HG03139 (cell line): ENCODE data around the gene RANBP10.

Source experiments
- ATAC-seq: cut with Tn5 transposase; IDR thresholded peaks from one replicate; pipeline ENCODE4 v1.9.1; 2021; ENCODE audit not compliant: unreplicated experiment

RANBP10 gene

DNA sequence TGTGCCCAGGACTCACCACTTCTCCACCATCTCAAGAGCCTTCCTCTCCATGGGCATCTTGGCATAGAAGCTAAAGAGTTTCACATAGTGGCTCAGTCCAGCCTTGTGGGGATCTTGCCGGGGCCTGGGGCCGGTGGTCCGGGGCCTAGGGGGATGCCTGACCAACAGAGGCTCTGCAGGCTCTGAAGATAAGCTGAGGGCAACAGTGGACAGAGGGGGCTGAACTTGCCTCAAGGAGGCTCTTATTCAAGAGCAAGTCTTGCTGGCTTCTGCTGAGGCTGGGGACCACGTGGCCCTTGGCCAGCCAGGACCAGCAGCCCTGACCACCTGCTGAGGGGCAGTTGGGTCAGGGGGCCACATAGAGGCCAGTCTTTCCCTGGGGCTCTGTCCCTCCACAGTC is 22.3 kb upstream of the RANBP10 start:
- ATAC-seq: no peak

DNA sequence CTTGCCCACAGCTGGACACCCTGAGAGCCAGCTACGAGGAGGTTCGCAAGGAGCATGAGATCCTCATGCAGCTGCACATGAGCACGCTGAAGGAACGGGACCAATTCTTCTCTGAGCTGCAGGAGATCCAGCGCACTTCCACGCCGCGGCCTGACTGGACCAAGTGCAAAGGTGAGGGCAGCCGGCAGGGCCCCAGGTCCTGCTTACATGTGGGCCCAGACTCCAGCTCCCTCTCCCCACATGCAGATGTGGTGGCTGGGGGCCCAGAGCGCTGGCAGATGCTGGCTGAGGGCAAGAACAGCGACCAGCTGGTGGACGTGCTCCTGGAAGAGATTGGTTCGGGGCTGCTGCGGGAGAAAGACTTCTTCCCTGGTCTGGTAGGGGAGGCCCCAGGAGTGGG is 19.5 kb upstream of the RANBP10 start:
- no peak for ATAC-seq

DNA sequence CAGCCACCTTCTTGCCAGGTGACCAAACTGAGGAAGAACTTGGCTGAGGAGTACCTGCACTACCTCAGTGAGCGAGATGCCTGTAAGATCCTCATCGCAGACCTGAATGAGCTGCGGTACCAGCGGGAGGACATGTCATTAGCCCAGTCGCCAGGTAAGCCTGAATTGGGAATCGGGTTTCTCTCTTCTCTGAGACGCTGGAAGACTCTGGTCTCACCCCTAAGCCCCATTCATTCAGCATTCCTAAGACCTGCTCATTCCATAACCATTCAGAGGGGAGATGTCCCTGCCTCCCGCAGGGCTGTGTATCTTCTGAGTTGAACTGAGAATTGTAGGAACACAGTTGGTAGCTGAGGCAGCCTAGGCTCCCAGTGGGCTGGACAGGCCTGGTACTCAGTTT is 18.8 kb upstream of the RANBP10 start:
- ATAC-seq: no peak

DNA sequence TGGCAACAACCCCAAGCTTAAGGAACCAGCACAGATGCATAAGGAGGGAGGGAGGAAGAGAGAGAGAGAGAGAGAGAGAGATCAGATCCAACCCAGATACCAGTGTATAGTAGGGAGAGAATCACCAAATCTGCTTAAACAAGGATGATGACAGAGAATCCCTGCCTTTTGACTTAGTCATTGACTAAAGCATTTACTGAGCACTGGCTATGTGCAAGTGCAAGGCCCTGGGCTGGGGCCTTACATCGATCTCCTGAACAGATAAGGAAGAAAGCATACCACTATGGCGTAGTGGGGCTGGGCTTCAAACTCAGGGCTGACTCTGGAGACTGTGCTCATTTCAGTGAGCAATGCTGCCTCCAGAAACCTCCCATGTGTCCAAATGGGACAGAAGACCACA is 16.2 kb upstream of the RANBP10 start:
- ATAC-seq: no peak

DNA sequence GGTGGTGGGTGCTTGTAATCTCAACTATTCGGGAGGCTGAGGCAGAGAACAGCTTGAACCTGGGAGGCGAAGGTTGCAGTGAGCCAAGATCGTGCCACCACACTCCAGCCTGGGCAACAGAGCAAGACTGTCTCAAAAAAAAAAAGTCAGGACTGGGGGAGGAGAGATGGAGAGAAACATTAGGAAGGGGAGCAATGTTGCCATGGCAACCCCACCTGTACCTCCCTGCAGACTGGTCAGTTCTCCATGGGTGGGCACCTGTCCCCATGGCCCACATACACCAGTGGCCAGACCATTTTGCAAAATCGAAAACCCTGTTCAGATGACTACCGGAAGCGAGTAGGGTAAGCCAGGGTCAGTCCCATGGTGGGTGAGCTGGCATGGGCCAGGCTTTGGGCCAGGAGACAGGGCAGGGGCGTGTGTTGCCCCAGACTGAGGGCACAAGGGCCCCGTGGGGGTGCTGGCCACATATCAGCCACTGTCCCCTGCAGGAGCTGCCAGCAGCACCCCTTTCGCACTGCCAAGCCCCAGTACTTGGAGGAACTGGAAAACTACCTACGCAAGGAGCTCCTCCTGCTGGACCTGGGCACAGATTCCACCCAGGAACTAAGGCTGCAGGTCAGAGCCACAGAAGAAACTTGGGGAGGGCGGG is 14.4 kb upstream of the RANBP10 start:
- ATAC-seq: no peak

DNA sequence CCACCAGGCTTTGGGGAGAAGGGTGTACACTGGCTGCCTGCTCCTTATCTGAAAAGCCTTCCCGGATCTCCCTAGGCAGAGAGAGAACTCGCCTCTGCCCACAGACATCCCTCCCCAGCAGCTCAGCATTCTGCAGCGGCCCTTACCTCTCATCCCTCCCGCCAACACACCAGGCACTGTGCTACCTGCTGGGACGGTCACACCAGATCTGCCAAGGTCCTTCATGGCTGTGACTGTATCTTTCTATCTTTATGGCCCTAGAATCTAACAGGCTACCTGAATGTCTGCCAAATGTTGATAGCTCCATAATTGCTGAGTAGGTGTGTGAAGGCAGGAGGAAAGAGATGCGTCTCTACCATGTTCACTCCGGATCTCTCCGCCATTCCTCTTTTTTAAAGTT is 8.2 kb upstream of the RANBP10 start:
- no peak for ATAC-seq

DNA sequence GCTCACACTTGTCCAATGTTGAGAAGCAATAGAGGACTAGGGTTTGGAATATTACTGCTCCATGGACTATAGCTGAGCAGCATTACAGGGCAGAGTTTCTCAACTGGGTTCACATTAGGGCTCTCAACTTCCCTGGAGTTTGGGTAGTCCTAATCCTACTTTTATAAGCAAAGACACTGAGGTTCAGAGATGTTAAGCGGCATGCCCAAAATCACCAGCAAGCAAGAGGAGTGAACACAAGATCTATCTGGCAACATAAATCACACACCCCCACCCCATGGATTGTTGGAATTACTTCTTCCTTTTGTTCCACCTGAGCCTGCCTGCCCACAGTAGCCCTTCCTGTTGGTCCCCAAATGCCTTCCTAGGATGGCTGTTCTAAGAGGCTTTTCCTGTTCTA is 5.5 kb upstream of the RANBP10 start:
- ATAC-seq: no peak

DNA sequence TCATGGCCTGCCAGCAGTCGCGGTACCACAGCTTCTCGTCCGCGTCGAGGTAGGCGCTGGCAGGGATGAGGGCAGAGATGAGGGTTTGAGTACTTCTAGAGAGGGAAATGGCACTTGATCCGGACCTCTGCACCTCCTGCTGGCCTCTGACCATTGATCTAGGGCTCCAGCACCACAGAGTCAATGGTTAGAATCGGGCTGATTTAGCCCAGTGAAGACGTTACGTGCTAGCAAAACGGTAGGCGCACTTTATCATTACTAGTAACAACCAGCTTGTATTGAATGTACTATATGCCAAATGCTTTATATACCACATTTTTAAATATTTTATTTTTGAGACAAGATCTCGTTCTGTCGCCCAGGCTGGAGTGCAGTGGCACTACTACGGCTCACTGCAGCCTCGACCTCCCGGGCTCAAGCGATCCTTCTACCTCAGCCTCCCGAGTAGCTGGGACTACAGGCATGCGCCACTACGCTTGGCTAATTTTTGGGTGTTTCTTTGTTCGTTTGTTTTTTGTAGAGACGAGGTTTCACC is 855 bp upstream of the RANBP10 start:
- no peak for ATAC-seq

DNA sequence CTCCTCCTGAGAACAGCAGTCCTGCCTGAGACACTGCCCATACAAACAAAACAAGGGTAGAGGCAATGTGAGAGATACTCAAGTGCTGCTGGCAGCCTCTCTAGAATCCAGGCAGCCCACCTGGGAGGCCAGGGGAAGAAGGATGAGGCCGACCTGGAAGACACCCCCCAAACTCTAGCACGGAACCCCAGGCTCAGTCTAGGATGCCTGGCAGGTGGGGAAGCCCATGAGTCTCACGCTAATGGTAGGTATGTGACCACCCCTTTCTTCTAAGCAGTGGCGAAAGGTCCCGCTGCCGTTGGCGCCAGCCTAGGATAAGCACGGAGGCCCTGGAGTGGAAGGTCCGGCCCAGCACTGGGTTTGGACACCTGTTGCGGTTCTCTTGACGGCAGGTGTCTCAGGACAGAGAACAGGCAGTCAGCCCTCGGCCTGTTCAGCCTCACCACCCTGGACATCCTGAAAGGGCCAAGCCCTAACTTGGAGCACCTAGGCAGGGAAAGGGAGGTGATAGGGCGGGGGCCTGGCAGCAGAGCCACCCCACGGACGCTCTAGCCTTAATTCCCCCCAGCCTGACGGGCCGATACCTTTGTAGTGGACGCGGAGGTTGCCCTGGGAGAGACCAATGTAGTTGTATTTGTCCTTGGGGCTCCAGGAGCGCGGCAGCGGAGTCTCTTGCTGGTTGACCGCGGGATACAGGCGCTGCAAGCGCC is 487 bp downstream of the RANBP10 start:
- ATAC-seq: no peak

DNA sequence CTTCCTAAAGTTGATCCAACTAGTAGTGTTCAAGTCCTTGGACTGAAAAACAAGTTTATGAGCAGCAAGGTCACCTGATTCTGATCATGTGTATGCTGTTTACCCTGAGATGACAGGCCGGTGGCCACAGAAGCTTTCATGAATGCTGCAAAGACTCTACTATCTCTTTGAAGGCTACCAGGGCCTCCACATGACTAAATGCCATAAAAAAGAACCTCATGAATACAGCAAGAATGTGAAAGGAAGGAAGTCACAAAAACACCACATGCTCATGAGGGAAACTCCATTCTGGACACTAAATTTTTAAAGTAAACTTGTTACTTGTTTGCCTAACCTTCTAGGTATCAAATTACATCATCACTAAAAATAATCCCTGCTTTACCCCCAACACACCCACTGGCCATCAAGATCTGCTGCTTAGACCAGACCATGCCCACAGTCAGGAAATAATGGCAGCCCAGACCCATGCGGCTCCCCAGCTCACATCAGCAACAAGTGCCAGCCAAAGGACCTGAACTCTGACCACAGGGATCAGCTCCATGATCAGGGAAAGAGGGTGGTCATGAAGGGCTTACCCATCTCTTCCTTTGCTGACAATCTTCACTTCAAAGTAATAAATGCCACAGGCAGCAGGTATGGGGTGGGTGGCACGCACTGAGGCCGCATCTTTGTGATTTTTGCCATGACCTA is 1.4 kb downstream of the RANBP10 start:
- ATAC-seq: no peak

DNA sequence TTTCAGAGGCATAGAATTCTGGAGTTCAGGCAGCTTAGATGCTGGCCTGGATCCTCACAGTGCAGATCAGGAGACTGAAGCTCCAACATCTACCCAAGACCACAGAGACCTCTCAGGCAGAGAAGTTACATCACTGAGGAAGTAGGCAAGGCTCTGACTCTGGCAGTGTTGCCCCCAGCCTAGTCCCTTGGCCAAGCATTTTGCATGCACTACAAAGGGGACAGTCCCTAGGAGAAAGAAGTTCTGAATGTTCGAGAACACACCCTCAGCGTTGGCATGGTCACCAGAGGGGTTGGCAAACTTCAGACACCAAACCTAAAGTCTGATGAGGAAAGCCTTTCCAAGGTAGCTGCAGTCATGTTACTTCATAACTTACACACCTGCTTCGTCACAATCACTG is 2.5 kb downstream of the RANBP10 start:
- no peak for ATAC-seq

DNA sequence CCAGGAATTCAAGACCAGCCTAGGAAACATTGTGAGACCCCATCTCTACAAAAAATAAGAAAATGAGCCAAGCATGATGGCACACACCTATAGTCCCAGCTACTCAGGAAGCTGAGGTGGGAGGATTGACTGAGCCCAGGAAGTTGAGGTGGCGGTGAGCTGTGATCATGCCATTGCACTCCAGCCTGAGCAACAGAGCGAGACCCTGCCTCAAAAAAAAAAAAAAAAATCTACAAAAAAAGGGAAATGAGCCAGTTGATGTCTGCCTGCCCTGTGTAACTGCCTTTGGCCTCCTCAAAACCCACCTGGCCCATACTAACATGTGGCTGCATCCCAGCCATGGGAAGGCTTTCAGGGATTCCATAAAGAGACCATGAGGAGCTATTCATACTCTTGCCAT is 4.5 kb downstream of the RANBP10 start:
- no peak for ATAC-seq

DNA sequence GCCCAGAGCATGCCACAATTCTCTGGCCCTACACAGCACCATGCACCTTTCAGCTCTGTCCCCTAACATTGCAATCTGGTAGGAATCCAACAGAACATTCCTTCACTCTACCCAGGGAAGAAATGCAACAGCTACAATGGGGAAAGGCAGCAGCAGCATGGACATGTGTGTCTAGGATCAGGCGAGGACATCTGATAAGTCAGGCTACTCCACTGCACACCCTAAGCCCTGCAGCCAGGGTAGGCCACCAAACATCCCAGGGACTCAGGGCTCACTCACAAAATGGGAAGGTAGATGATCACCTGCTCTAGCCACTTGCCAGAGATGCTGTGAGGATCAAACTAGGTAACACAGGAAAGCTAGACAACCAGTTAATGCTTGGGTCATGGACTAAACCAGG is 5.1 kb downstream of the RANBP10 start:
- no peak for ATAC-seq

DNA sequence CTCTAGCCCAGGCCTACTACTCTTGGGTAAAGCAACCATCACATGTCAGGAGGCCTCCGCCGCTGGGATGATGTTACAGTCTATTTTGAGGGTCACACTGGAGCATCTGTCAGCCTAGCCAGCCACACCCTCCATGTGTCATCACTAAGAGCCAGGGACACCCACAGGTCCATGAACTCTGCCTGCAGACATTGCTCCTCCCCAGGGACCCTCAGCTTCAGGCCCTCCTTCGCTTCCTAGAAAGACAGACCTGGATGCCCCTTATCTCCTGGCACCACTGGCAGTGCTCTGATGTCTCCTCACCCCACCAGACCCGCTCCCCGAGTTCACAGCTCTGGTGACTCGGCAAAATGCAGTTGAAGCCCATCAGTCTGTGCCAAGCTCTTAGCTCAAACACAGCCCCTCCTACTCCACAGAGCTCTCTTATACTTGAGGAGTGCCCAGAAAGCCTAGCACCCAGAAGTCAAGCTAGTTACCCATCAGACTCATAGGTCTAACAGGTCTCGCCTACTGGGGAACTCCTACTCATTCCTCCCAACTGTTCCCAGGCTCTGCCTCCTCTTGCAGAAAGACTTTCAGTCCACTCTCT is 5.9 kb downstream of the RANBP10 start:
- no peak for ATAC-seq

DNA sequence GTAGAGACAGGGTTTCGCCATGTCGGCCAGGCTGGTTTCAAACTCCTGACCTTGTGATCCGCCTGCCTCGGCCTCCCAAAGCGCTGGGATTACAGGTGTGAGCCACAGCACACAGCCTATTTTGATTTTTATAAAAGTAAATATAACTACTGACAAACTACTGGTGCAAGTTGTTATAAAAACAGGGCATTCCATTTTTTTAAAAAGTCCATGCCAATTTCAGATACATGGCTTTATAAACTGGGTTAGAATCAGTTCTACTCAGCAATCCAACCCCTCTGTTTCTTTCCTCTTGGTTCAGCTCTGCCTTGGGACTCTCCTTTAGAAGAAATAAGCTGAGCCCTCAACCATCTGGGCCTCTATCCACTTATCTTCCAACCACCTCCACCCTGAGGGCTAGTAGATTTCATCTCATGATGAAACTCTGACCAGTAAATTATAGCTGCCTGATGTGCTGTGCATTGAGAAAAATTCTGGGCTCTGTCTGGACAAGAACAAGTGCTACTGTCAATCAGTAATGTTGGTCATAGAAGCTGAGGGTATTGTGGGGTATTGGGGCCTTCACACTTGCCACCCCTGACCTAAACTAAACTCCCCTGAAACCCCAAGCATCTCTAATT is 10.2 kb downstream of the RANBP10 start:
- no peak for ATAC-seq

DNA sequence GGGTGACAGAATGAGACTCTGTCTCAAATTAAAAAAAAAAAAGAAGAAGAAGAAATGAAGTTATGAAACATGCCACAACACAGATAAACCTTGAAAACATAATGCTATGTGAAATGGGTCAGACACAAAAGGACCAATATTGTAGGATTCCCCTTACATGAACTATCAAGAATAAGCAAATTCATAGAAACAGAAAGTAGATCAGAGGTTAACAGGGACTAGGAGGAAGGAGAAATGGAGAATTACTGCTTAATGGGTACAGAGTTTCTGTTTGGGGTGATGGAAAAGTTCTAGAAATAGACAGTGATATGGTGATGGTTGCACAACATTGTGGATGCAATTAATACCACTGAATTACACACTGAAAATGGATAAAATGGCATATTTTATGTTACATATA is 16.3 kb downstream of the RANBP10 start:
- ATAC-seq: no peak

DNA sequence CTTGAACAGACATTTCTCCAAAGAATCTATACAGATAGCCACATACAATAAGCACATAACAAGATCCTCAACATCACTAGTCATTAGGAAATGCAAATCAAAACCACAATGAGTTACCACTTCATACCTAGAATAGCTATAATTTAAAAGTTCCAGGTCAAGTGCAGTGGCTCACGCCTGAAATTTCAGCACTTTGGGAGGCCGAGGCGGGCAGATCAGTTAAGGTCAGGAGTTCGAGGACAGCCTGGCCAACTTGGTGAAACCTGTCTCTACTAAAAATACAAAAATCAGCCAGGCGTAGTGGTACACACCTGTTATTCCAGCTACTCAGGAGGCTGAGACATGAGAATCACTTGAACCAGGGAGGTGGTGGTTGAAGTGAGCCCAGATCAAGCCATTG is 19.9 kb downstream of the RANBP10 start:
- no peak for ATAC-seq

DNA sequence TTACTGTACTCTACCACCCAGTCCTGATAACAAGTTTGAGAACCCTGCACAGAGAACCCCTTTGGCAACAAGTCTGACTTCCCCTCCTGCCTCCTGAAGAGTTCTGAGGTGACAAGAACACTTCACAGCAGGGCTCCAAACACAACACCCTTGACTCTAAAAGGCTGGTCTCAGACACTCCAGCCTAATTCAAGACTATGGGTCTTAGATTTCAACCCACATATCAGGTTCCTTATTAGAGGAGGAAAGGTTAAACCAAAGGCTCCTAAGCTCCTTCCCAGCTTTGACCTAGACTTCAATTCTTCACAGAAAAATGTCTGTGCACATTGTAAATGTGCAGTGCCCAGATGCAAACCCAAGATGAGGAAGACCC is 23.0 kb downstream of the RANBP10 start:
- no peak for ATAC-seq

DNA sequence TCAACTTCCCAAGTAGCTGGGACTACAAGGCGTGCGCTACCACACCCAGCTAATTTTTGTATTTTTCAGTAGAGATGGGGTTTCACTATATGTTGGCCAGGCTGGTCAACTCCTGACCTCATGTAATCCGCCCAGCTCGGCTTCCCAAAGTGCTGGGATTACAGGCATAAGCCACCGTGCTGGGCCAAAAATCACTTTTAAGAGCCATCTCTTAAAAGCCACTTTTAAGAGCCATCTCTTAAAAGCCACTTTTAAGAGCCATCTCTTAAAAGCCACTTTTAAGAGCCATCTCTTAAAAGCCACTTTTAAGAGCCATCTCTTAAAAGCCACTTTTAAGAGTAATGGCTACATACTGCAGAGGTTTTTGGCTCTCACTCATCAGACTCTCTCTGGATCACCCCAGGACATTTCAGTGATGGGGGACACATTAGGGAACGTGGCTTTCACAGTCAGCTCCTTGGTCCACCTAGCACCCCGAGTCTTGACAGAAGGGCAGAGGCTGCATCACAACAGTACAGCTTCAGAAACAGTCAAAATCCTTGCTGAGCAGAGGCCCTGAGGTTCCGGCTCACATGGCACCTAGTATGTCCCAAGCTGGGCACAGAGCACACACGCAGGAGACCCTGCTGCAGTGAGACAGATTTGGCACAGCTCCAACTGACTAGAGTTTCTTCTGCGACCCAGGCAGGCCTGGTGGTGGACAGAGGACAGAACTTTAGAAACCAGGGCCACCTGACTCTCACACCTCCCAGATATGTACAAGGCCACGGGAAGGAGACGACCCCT is 23.6 kb downstream of the RANBP10 start:
- no peak for ATAC-seq

DNA sequence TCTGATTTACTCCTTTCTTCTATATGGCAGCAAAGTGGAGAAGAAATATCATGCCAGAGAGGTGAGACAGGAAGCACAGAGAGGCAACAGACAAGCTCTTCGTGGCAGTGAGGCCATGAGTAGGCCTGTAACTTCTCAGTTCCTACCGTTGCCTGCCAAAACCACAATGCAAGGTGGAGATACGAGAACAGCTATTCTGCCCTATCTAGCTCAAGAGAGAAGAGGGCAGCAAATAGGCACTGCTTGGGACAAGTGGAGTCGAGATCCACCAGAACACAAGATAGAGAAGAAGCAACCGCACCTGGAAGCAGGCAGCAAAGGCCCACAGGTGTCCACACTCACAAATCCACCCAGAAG is 24.8 kb downstream of the RANBP10 start:
- ATAC-seq: no peak
